Measurements from ENCODE around the gene CCPG1.

DNA sequence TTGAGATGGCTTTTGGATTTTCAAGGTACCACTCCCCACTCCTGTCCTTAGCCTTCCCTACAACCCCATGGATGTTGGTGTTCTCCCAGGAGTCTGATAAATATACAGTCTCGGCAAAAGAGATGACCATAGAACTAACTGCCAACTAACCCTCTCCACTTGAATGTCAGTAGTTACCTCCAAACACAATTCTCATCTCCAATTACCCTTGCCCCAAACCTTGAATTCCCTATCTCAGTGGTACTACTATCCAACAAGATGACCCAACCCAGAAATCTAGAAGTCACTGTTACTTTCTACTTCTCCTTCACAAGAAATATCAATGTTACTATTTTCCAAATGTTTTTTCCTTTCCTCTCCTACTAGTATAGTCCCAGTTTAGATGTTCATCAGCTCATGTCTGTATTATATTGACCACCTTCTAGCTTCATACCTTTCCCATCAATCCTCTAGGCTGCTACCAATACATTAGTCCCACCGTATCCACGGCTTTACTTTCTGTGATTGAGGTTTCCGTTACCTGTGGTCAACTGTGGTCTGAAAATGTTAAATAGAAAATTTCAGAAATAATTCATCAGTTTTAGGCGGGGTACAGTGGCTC is 51.1 kb downstream of the CCPG1 start:
- TF ChIP-seq, protein P1, sequence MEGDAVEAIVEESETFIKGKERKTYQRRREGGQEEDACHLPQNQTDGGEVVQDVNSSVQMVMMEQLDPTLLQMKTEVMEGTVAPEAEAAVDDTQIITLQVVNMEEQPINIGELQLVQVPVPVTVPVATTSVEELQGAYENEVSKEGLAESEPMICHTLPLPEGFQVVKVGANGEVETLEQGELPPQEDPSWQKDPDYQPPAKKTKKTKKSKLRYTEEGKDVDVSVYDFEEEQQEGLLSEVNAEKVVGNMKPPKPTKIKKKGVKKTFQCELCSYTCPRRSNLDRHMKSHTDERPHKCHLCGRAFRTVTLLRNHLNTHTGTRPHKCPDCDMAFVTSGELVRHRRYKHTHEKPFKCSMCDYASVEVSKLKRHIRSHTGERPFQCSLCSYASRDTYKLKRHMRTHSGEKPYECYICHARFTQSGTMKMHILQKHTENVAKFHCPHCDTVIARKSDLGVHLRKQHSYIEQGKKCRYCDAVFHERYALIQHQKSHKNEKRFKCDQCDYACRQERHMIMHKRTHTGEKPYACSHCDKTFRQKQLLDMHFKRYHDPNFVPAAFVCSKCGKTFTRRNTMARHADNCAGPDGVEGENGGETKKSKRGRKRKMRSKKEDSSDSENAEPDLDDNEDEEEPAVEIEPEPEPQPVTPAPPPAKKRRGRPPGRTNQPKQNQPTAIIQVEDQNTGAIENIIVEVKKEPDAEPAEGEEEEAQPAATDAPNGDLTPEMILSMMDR (IDR thresholded peaks at IDR 0.05; ENCODE audit: poor library complexity, severe bottlenecking) = no peak
- no peak for TF ChIP-seq EP300 (conservative IDR thresholded peaks at IDR 0.05; ENCODE audit: poor library complexity, severe bottlenecking)
- TF ChIP-seq, protein P2, sequence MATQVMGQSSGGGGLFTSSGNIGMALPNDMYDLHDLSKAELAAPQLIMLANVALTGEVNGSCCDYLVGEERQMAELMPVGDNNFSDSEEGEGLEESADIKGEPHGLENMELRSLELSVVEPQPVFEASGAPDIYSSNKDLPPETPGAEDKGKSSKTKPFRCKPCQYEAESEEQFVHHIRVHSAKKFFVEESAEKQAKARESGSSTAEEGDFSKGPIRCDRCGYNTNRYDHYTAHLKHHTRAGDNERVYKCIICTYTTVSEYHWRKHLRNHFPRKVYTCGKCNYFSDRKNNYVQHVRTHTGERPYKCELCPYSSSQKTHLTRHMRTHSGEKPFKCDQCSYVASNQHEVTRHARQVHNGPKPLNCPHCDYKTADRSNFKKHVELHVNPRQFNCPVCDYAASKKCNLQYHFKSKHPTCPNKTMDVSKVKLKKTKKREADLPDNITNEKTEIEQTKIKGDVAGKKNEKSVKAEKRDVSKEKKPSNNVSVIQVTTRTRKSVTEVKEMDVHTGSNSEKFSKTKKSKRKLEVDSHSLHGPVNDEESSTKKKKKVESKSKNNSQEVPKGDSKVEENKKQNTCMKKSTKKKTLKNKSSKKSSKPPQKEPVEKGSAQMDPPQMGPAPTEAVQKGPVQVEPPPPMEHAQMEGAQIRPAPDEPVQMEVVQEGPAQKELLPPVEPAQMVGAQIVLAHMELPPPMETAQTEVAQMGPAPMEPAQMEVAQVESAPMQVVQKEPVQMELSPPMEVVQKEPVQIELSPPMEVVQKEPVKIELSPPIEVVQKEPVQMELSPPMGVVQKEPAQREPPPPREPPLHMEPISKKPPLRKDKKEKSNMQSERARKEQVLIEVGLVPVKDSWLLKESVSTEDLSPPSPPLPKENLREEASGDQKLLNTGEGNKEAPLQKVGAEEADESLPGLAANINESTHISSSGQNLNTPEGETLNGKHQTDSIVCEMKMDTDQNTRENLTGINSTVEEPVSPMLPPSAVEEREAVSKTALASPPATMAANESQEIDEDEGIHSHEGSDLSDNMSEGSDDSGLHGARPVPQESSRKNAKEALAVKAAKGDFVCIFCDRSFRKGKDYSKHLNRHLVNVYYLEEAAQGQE (IDR thresholded peaks at IDR 0.05; ENCODE audit: borderline replicate concordance) = no peak
- no peak for TF ChIP-seq POLR2AphosphoS5 (IDR thresholded peaks at IDR 0.05)
- no peak for TF ChIP-seq EZH2 (IDR thresholded peaks at IDR 0.05; ENCODE audit: borderline replicate concordance, insufficient read depth, low read length, poor library complexity, severe bottlenecking)
- TF ChIP-seq MXI1 (conservative IDR thresholded peaks at IDR 0.05; ENCODE audit: poor library complexity, severe bottlenecking) = no peak
